Neural progenitor cell (in vitro differentiated cells): ENCODE data around the gene CERT1. TPM values are rescaled to one million over a fixed set of nuclear protein-coding genes. Genes with fewer than 3 reads are reported as not detected.

ENCODE experiments used
- DNase-seq: peaks from one replicate; pipeline ENCODE4 v3.0.0-alpha.2; 2016; ENCODE audit warnings: low spot score
- H2AFZ ChIP-seq: fragments of 200-600 bp; sonication (generic); replicated peaks from 2 replicates; pipeline ENCODE4 v1.6.1; 2016; ENCODE audit warnings: antibody characterized with exemption
- H3F3A ChIP-seq: fragments of 200-600 bp; sonication (generic); 2 replicates; pipeline ENCODE4 v1.6.1; 2016; ENCODE audit warnings: antibody characterized with exemption, low read depth
- H3K27ac ChIP-seq: fragments of 200-600 bp; sonication (generic); 2 replicates; pipeline ENCODE4 v1.5.1; 2016; ENCODE audit warnings: mild to moderate bottlenecking
- H3K27me3 ChIP-seq: fragments of 200-600 bp; sonication (generic); 2 replicates; pipeline ENCODE4 v1.6.1; 2016; ENCODE audit warnings: mild to moderate bottlenecking, moderate library complexity
- H3K36me3 ChIP-seq: fragments of 200-600 bp; sonication (generic); 2 replicates; pipeline ENCODE4 v1.5.1; 2016
- H3K4me1 ChIP-seq: fragments of 200-600 bp; sonication (generic); 2 replicates; pipeline ENCODE4 v1.6.1; 2016; ENCODE audit warnings: mixed run types
- H3K4me2 ChIP-seq: fragments of 200-600 bp; sonication (generic); 2 replicates; pipeline ENCODE4 v1.6.1; 2016
- H3K4me3 ChIP-seq: fragments of 200-600 bp; sonication (generic); 2 replicates; pipeline ENCODE4 v1.5.1; 2016
- H3K79me2 ChIP-seq: fragments of 200-600 bp; sonication (generic); 2 replicates; pipeline ENCODE4 v1.6.1; 2016; ENCODE audit warnings: low read depth
- H3K9ac ChIP-seq: fragments of 200-600 bp; sonication (generic); 2 replicates; pipeline ENCODE4 v1.6.1; 2016
- H3K9me3 ChIP-seq: fragments of 200-600 bp; sonication (generic); 2 replicates; pipeline ENCODE4 v1.5.1; 2016; ENCODE audit warnings: low read depth
- H4K20me1 ChIP-seq: fragments of 200-600 bp; sonication (generic); 2 replicates; pipeline ENCODE4 v1.6.1; 2016; ENCODE audit warnings: low read depth
- H3K27ac Mint-ChIP-seq: 3 replicates; pipeline ENCODE4 v1.8.0; 2021; ENCODE audit warnings: mixed read lengths
- H3K27me3 Mint-ChIP-seq: 2 replicates; pipeline ENCODE4 v1.8.0; 2022; ENCODE audit warnings: low read depth, mild to moderate bottlenecking, inconsistent platforms, moderate library complexity, mixed read lengths; ENCODE audit not compliant: insufficient read depth
- H3K36me3 Mint-ChIP-seq: 3 replicates; pipeline ENCODE4 v1.8.0; 2021; ENCODE audit warnings: mixed read lengths
- H3K4me1 Mint-ChIP-seq: 3 replicates; pipeline ENCODE4 v1.8.0; 2021; ENCODE audit warnings: mixed read lengths
- H3K4me3 Mint-ChIP-seq: 3 replicates; pipeline ENCODE4 v1.8.0; 2021; ENCODE audit warnings: mild to moderate bottlenecking, moderate library complexity, mixed read lengths
- H3K9me3 Mint-ChIP-seq: 3 replicates; pipeline ENCODE4 v1.8.0; 2020; ENCODE audit warnings: mixed read lengths
- CTCF ChIP-seq: fragments of 200-600 bp; sonication (generic); IDR thresholded peaks from 2 replicates; pipeline ENCODE4 v1.5.1; 2017; ENCODE audit warnings: antibody characterized with exemption, mild to moderate bottlenecking
- EZH2 ChIP-seq: fragments of 200-600 bp; sonication (generic); IDR thresholded peaks from 2 replicates; pipeline ENCODE4 v1.6.1; 2017; ENCODE audit warnings: antibody characterized with exemption, mild to moderate bottlenecking, moderate library complexity
- EZH2phosphoT487 ChIP-seq: fragments of 200-600 bp; sonication (generic); IDR thresholded peaks from 2 replicates; pipeline ENCODE4 v1.6.1; 2017; ENCODE audit warnings: antibody characterized with exemption
- total RNA-seq: library from RNA; depleted of rRNA; stranded (reverse); fragments of >200 nt; gene quantifications from 2 replicates; pipeline ENCODE4 v1.2.3, GENCODE V29; 2015; ENCODE audit warnings: low replicate concordance

CERT1 gene
- total RNA-seq, 1 donor from 2014 or later: 50.4 TPM

DNA sequence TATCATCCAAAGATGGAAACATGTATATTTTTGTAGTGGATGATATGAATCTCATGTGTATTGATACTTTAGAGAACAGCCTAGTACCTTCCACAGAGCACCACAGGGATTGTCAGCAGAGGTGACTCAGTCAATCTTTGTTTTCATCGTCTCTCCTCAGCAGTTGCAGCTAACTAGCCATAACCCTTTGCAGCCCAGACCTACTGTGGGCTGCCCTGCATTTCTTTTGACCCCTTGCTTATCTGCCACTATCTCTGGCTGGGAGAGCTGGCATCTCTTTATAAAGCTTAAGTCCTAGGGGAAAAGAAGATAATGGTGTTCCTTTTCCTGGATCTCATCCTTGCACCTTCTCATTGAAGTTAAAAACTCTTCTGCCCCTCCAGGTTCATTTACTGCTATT, 145.7 kb downstream of the CERT1 start:
- H3K36me3 ChIP-seq: peaks cover under 1% of the 10 kb centered on the region
- H3F3A ChIP-seq: peaks cover 48% of the 10 kb centered on the region
- H3K79me2 ChIP-seq: no peaks in the 10 kb centered on the region
- no peak overlapping the region for H3K4me2 ChIP-seq
- peaks cover 30% of the 10 kb centered on the region for H3K4me1 Mint-ChIP-seq
- H3K4me1 ChIP-seq: peaks cover 14% of the 10 kb centered on the region
- DNase-seq: no peak
- H3K36me3 Mint-ChIP-seq: peaks cover 11% of the 10 kb centered on the region
- H2AFZ ChIP-seq: no peak overlapping the region
- no peaks in the 10 kb centered on the region for H3K9me3 ChIP-seq
- H3K27ac Mint-ChIP-seq: no peak overlapping the region
- peaks cover 22% of the 10 kb centered on the region for H4K20me1 ChIP-seq
- H3K9ac ChIP-seq: no peak overlapping the region
- no peak for TF ChIP-seq EZH2phosphoT487
- no peak for TF ChIP-seq CTCF
- no peak for TF ChIP-seq EZH2
- no peak overlapping the region for H3K27ac ChIP-seq
- H3K27me3 ChIP-seq: no peaks in the 10 kb centered on the region
- no peaks in the 10 kb centered on the region for H3K9me3 Mint-ChIP-seq
- peaks cover 6% of the 10 kb centered on the region for H3K27me3 Mint-ChIP-seq
- H3K4me3 ChIP-seq: no peak overlapping the region
- no peak overlapping the region for H3K4me3 Mint-ChIP-seq

- Mint-ChIP-seq H3K4me3 (no peak overlapping the region), H3K4me1 (peaks cover 31% of the 10 kb centered on the region), H3K27me3 (peaks cover 6% of the 10 kb centered on the region), H3K27ac (peak overlapping the region; percentile 10), H3K36me3 (peaks cover 20% of the 10 kb centered on the region), H3K9me3 (no peaks in the 10 kb centered on the region)
- no peak overlapping the region for H2AFZ ChIP-seq
- H3K4me1 ChIP-seq: peaks cover 14% of the 10 kb centered on the region
- no peak overlapping the region for H3K9ac ChIP-seq
- no peak overlapping the region for H3K4me3 ChIP-seq
- TF ChIP-seq CTCF: no peak
- no peak for TF ChIP-seq EZH2
- TF ChIP-seq EZH2phosphoT487: no peak
- DNase-seq: peak; percentile 13
- H3K27ac ChIP-seq: peak overlapping the region; percentile 34
- H3K27me3 ChIP-seq: no peaks in the 10 kb centered on the region
- H3K9me3 ChIP-seq: no peaks in the 10 kb centered on the region
- peaks cover 32% of the 10 kb centered on the region for H4K20me1 ChIP-seq
- H3K79me2 ChIP-seq: no peaks in the 10 kb centered on the region
- no peak overlapping the region for H3K4me2 ChIP-seq
- peaks cover 58% of the 10 kb centered on the region for H3F3A ChIP-seq
- H3K36me3 ChIP-seq: peaks cover 10% of the 10 kb centered on the region
Measured at GRCh38 chr5:75364571-75365280, 146.7 kb downstream of the CERT1 start.

GRCh38 chr5:75363726-75364495, 147.5 kb downstream of the CERT1 start:
- no peak for DNase-seq
- H3K36me3 ChIP-seq: peaks cover 18% of the 10 kb centered on the region
- no peaks in the 10 kb centered on the region for H3K9me3 ChIP-seq
- H3K4me3 ChIP-seq: no peak overlapping the region
- no peak overlapping the region for H2AFZ ChIP-seq
- peaks cover 14% of the 10 kb centered on the region for H3K4me1 ChIP-seq
- Mint-ChIP-seq H3K27ac (peak overlapping the region; percentile 10), H3K36me3 (peaks cover 24% of the 10 kb centered on the region), H3K9me3 (no peaks in the 10 kb centered on the region), H3K4me3 (no peak overlapping the region), H3K4me1 (peaks cover 31% of the 10 kb centered on the region), H3K27me3 (peaks cover 6% of the 10 kb centered on the region)
- H3K79me2 ChIP-seq: no peaks in the 10 kb centered on the region
- peak overlapping the region; percentile 23 for H3K27ac ChIP-seq
- H3K4me2 ChIP-seq: no peak overlapping the region
- H3K9ac ChIP-seq: no peak overlapping the region
- H4K20me1 ChIP-seq: peaks cover 40% of the 10 kb centered on the region
- H3K27me3 ChIP-seq: no peaks in the 10 kb centered on the region
- TF ChIP-seq EZH2phosphoT487: no peak
- TF ChIP-seq EZH2: no peak
- TF ChIP-seq CTCF: no peak
- H3F3A ChIP-seq: peaks cover 66% of the 10 kb centered on the region
